ENCODE measurements around the gene HEATR5A.

The HEATR5A gene

DNA sequence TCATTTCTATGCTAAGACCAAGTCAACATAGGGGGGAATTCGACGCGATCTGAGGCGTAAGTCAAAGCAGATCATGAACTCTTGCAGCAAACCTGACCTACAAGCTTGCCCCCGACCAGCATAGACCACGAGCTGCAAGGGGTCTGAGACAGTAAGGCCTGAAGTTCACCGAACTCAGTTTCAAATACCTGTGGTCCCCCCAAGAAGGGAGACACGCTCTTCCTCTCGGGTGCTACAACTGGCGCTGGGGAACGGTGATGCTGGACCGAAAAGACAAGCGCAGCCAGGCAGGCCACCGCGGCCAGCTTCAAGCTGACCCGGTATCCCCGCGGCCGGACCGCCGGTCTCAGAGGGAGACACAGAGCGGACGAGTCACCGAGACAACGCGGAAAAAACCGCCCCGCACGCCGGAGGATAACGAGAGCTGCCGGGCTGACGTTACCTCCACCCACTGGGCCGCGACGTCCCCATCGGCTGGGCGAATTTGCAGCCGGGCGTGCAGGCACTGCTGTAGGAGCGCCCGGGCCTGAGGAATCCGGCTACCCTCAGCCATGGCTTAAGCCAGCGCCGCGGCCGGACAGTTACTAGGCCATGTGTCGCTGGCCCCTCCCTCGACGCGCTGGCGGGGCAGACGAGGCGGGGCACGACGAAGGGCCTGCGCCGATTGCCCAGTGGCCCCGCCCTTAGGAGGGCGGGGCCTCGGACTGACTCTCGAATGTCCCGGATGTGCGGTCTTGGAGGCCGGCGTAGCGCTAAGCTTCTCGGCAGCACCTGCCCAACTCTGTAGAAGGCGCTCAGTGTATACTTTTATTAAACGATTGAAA, 36.7 kb upstream of the HEATR5A start, which contains the start of gene DTD2:
Gene DTD2 (minus strand): TSS at position 666 of the 824 bp plus-strand sequence. CDS start 113 bp downstream, at position 553.
- H3K4me3 ChIP-seq (ENCODE audit: low read length), result peak within 1 kb of the TSS; percentile 87
- no peak for TF ChIP-seq CTCF (IDR thresholded peaks at IDR 0.05; ENCODE audit: insufficient read depth, low read depth, low read length, missing control alignments)
- peak; percentile 94 for DNase-seq (ENCODE audit: low read depth)

GRCh38 chr14:31449971-31450610, 29.7 kb upstream of the HEATR5A start:
- DNase-seq (ENCODE audit: low read depth), result peak; percentile 50
- TF ChIP-seq CTCF (IDR thresholded peaks at IDR 0.05; ENCODE audit: insufficient read depth, low read depth, low read length, missing control alignments), result peak; percentile 52
- no peak overlapping the region for H3K4me3 ChIP-seq (ENCODE audit: low read length)

DNA sequence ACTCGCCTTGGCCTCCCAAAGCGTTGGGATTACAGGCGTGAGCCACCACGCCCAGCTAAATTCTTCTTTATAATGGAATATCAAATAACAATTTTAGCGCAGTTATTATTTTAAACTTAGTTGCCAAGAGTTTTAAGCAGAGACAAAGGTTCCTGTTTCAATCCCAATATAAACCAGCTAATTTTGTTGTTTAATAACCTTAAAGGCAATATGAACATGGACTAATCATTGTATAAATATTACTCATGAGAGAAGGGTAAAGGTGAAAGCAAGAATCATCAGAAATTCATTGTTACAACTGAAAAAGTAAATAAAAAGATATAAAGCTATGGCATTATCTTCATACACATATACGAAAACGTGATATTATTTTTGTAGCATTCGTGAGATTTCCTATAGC, 28.8 kb upstream of the HEATR5A start:
- no peak for TF ChIP-seq CTCF (IDR thresholded peaks at IDR 0.05; ENCODE audit: insufficient read depth, low read depth, low read length, missing control alignments)
- no peak for DNase-seq (ENCODE audit: low read depth)
- no peak overlapping the region for H3K4me3 ChIP-seq (ENCODE audit: low read length)

- no peak for TF ChIP-seq CTCF (IDR thresholded peaks at IDR 0.05; ENCODE audit: insufficient read depth, low read depth, low read length, missing control alignments)
- DNase-seq (ENCODE audit: low read depth), result no peak
Measured at GRCh38 chr14:31445703-31446102, 25.4 kb upstream of the HEATR5A start.

DNA sequence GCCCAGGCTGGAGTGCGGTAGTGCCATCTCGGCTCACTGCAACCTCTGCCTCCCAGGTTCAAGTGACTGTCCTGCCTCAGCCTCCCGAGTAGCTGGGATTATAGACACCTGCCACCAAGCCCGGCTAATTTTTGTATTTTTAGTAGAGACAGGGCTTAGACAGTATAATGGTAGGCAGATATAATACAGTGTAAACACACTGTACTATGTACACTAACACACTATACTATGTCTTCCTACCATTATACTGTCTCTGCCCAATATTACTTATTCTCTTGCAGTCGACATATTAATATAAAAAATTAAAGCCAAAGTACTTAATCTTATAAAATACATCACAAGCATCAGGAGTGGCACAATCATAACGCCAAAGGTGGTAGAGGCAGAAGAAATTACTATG, 21.9 kb upstream of the HEATR5A start:
- TF ChIP-seq CTCF (IDR thresholded peaks at IDR 0.05; ENCODE audit: insufficient read depth, low read depth, low read length, missing control alignments), result no peak
- H3K4me3 ChIP-seq (ENCODE audit: low read length), result no peak overlapping the region
- DNase-seq (ENCODE audit: low read depth), result no peak

More at GRCh38 chr14:31445703-31446102, 25.4 kb upstream of the HEATR5A start:
- no peak overlapping the region for H3K4me3 ChIP-seq (ENCODE audit: low read length)

DNA sequence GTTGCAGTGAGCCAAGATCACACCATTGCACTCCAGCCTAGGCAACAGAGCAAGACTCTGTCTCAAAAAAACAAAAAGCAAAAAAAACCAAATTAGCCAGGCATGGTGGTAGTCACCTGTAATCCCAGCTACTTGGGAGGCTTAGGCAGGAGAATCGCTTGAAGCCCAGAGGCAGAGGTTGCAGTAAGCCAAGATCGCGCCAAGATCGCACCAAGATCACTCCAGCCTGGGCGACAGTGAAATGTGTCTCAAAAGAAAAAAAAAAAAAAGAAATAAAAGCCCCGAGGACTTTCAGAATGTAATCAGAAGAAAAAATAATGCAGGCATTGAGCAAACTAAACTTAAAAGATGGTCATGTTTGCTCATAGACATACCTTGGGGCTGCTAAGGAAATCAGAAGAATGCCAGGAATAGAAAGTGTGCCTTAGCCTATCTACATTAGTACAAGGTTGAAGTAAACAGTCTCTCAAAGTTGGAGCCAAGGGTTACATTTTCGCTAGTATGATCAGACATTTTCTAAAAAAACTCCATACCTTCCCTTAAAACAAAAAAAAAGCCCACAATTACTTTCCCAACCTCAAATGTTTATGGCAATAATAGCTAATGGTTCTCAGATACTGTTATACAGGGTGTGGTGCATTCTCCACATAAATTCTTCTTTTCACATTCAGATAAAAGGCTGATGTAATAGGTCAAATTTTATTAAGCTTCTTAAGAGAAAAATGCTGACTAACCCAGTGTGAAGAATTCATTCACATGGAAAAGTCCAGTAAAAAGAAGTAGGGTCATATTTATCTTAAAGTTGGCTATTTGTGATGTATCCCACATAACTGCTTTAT, 21.1 kb upstream of the HEATR5A start:
- peak; percentile 18 for DNase-seq (ENCODE audit: low read depth)
- no peak overlapping the region for H3K4me3 ChIP-seq (ENCODE audit: low read length)
- TF ChIP-seq CTCF (IDR thresholded peaks at IDR 0.05; ENCODE audit: insufficient read depth, low read depth, low read length, missing control alignments), result no peak
